Smooth muscle cell (in vitro differentiated cells): ENCODE data around the gene TMEM217. TPM values are rescaled to one million over a fixed set of nuclear protein-coding genes. Genes with fewer than 3 reads are reported as not detected.
A peak's percentile ranks its signal among the peaks of the same experiment; 100 is the strongest.

ENCODE experiments used
- DNase-seq: peaks from one replicate; lab custom pipeline; 2025; ENCODE audit not compliant: unreplicated experiment; lab: John Stamatoyannopoulos, UW
- H2AFZ ChIP-seq: fragments of 200-600 bp; sonication (generic); 2 replicates; pipeline ENCODE4 v1.6.0; 2016; ENCODE audit warnings: antibody characterized with exemption, low read depth, mild to moderate bottlenecking
- H3F3A ChIP-seq: fragments of 200-600 bp; sonication (generic); 2 replicates; pipeline ENCODE4 v1.6.0; 2017; ENCODE audit warnings: antibody characterized with exemption, low read depth
- H3K27ac ChIP-seq: fragments of 200-600 bp; sonication (generic); 2 replicates; pipeline ENCODE4 v1.5.1; 2016; ENCODE audit warnings: low read depth, mild to moderate bottlenecking
- H3K27me3 ChIP-seq: fragments of 200-600 bp; sonication (generic); 2 replicates; pipeline ENCODE4 v1.6.1; 2016; ENCODE audit warnings: low read depth, mild to moderate bottlenecking
- H3K36me3 ChIP-seq: fragments of 200-600 bp; sonication (generic); 2 replicates; pipeline ENCODE4 v1.5.1; 2016; ENCODE audit warnings: low read depth
- H3K4me1 ChIP-seq: fragments of 200-600 bp; sonication (generic); 2 replicates; pipeline ENCODE4 v1.5.1; 2016; ENCODE audit warnings: low read depth
- H3K4me2 ChIP-seq: fragments of 200-600 bp; sonication (generic); 2 replicates; pipeline ENCODE4 v1.6.0; 2016; ENCODE audit warnings: mild to moderate bottlenecking
- H3K4me3 ChIP-seq: fragments of 200-600 bp; sonication (generic); 2 replicates; pipeline ENCODE4 v1.5.1; 2016; ENCODE audit warnings: mild to moderate bottlenecking
- H3K79me2 ChIP-seq: fragments of 200-600 bp; sonication (generic); 2 replicates; pipeline ENCODE4 v1.6.0; 2016; ENCODE audit warnings: low read depth, mild to moderate bottlenecking
- H3K9ac ChIP-seq: fragments of 200-600 bp; sonication (generic); 2 replicates; pipeline ENCODE4 v1.6.0; 2016; ENCODE audit warnings: low read depth
- H3K9me3 ChIP-seq: fragments of 200-600 bp; sonication (generic); replicated peaks from 2 replicates; pipeline ENCODE4 v1.5.1; 2016; ENCODE audit warnings: low read depth
- H4K20me1 ChIP-seq: fragments of 200-600 bp; sonication (generic); 2 replicates; pipeline ENCODE4 v1.6.0; 2016; ENCODE audit warnings: low read depth
- CTCF ChIP-seq: fragments of 200-600 bp; sonication (generic); IDR thresholded peaks from 2 replicates; pipeline ENCODE4 v1.5.1; 2017; ENCODE audit warnings: borderline replicate concordance, mild to moderate bottlenecking, antibody characterized with exemption; ENCODE audit not compliant: insufficient read depth, poor library complexity, severe bottlenecking
- WGBS: methylation state at CpG from one replicate; pipeline ENCODE4 v1.1.7; 2016; ENCODE audit warnings: low lambda C conversion rate; 5-methylcytosine and 5-hydroxymethylcytosine counted together
- polyA plus RNA-seq: library from polyadenylated mRNA; unstranded; fragments of >200 nt; fragmentation: Nextera tagmentation; extraction: Ambion mirVana; gene quantifications from 2 replicates; pipeline ENCODE4 v1.2.1, GENCODE V29; 2016
- total RNA-seq: library from RNA; depleted of rRNA; stranded (reverse); fragments of >200 nt; gene quantifications from 2 replicates; pipeline ENCODE4 v1.2.3, GENCODE V29; 2014

TMEM217 gene
- total and polyA plus RNA-seq, 2 experiments from 2014 or later, result 0.31 to 1.2 TPM

DNA sequence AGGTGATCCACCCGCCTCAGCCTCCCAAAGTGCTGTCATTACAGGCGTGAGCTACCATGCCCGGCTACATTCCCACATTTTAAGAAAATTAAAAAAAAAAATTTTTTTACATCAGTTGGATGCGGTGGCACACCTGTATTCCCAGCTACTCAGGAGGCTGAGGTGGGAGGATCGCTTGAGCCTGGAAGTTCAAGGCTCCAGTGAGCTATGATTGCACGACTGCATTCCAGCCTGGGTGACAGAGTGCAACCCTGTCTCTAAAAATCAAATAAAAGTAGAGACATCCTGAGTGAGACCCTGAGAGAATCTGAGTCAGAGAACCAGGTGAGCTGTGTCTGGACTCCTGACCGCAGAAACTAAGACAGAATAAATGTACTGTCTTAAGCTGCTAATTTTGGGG is 49.2 kb downstream of the TMEM217 start:
- DNase-seq, result no peak
- Histone ChIP-seq H3K4me3 (no peak overlapping the region), H3K9ac (no peak overlapping the region), H3K36me3 (no peaks in the 10 kb centered on the region), H3K27me3 (no peaks in the 10 kb centered on the region), H3K4me2 (no peak overlapping the region), H3F3A (no peaks in the 10 kb centered on the region), H4K20me1 (no peaks in the 10 kb centered on the region), H2AFZ (no peak overlapping the region), H3K9me3 (no peaks in the 10 kb centered on the region), H3K79me2 (no peaks in the 10 kb centered on the region), H3K4me1 (no peaks in the 10 kb centered on the region), H3K27ac (no peak overlapping the region)
- 93% methylated on average over 7 of the region's 7 CpGs for WGBS
- TF ChIP-seq CTCF, result no peak

- H3K36me3 ChIP-seq, result no peaks in the 10 kb centered on the region
- no peaks in the 10 kb centered on the region for H3K27me3 ChIP-seq
- no peak overlapping the region for H3K4me3 ChIP-seq
- no peak overlapping the region for H2AFZ ChIP-seq
- no peaks in the 10 kb centered on the region for H3K79me2 ChIP-seq
- WGBS, result 64% methylated on average over 7 of the region's 7 CpGs
- H3K4me2 ChIP-seq, result no peak overlapping the region
- no peaks in the 10 kb centered on the region for H3K4me1 ChIP-seq
- H3K9me3 ChIP-seq, result no peaks in the 10 kb centered on the region
- H4K20me1 ChIP-seq, result no peaks in the 10 kb centered on the region
- DNase-seq, result peak; percentile 22
- TF ChIP-seq CTCF, result peak; percentile 71
- H3F3A ChIP-seq, result no peaks in the 10 kb centered on the region
- H3K9ac ChIP-seq, result no peak overlapping the region
- no peak overlapping the region for H3K27ac ChIP-seq
Measured at GRCh38 chr6:37207903-37208456, 50.0 kb downstream of the TMEM217 start.

DNA sequence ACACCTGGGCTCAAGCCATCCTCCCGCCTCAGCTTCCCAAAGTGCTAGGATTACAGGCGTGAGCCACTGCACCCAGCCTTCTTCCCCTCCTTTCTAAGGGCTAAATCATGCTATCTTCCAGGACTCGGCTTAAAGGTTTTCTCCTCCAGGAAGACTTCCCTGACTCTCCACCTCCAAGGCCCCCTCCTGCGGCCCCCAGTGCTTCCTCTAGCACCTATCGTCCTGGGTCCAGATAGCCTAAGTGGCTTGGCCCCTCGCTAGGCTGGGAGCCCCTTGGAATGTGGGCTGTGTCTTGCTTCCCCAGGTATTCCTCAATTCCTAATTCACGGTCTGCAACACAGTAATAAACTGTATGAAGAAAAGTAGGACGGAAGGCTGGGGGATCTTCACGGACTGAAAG is 51.3 kb downstream of the TMEM217 start:
- Histone ChIP-seq H3K4me1 (no peaks in the 10 kb centered on the region), H3K4me2 (no peak overlapping the region), H3F3A (no peaks in the 10 kb centered on the region), H2AFZ (no peak overlapping the region), H3K9me3 (no peaks in the 10 kb centered on the region), H3K36me3 (no peaks in the 10 kb centered on the region), H3K27ac (no peak overlapping the region), H3K4me3 (no peak overlapping the region), H4K20me1 (no peaks in the 10 kb centered on the region), H3K79me2 (no peaks in the 10 kb centered on the region), H3K27me3 (peaks cover 4% of the 10 kb centered on the region), H3K9ac (no peak overlapping the region)
- TF ChIP-seq CTCF, result no peak
- WGBS, result 92% methylated on average over 9 of the region's 9 CpGs
- no peak for DNase-seq

- TF ChIP-seq CTCF, result no peak
- Histone ChIP-seq H3K27me3 (peaks cover 4% of the 10 kb centered on the region), H3K4me2 (no peak overlapping the region), H3K9me3 (no peaks in the 10 kb centered on the region), H2AFZ (no peak overlapping the region), H3K36me3 (no peaks in the 10 kb centered on the region), H3F3A (no peaks in the 10 kb centered on the region), H3K9ac (no peak overlapping the region), H3K4me1 (no peaks in the 10 kb centered on the region), H3K4me3 (no peak overlapping the region), H3K79me2 (no peaks in the 10 kb centered on the region), H3K27ac (no peak overlapping the region), H4K20me1 (no peaks in the 10 kb centered on the region)
- WGBS, result 99% methylated on average over 4 of the region's 4 CpGs
- DNase-seq, result no peak
Measured at GRCh38 chr6:37205997-37206340, 52.0 kb downstream of the TMEM217 start.
